Nephron progenitor cell (in vitro differentiated cells): Measurements from ENCODE around the gene ZNF579.

Source experiments
- DNase-seq: peaks from one replicate; pipeline ENCODE4 v3.0.0; 2021
- H3K27ac Mint-ChIP-seq: 2 replicates; pipeline ENCODE4 v1.8.0; 2021; ENCODE audit warnings: mild to moderate bottlenecking, moderate library complexity, mixed read lengths
- H3K27me3 Mint-ChIP-seq: 2 replicates; pipeline ENCODE4 v1.8.0; 2021; ENCODE audit warnings: mild to moderate bottlenecking, low read depth, mixed read lengths; ENCODE audit not compliant: poor library complexity
- H3K36me3 Mint-ChIP-seq: 2 replicates; pipeline ENCODE4 v1.8.0; 2021; ENCODE audit warnings: low read depth, mixed read lengths
- H3K4me1 Mint-ChIP-seq: 2 replicates; pipeline ENCODE4 v1.8.0; 2021; ENCODE audit warnings: mixed read lengths
- H3K4me3 Mint-ChIP-seq: 2 replicates; pipeline ENCODE4 v1.8.0; 2021; ENCODE audit warnings: mild to moderate bottlenecking, moderate library complexity, mixed read lengths
- H3K9me3 Mint-ChIP-seq: 2 replicates; pipeline ENCODE4 v1.8.0; 2021; ENCODE audit warnings: mild to moderate bottlenecking, moderate library complexity, mixed read lengths
- TF ChIP-seq, protein P1 (sequence below): fragments of 200-600 bp; sonication (generic); IDR thresholded peaks from 2 replicates; pipeline ENCODE4 v1.5.0; 2021; ENCODE audit warnings: antibody characterized with exemption

The ZNF579 gene

DNA sequence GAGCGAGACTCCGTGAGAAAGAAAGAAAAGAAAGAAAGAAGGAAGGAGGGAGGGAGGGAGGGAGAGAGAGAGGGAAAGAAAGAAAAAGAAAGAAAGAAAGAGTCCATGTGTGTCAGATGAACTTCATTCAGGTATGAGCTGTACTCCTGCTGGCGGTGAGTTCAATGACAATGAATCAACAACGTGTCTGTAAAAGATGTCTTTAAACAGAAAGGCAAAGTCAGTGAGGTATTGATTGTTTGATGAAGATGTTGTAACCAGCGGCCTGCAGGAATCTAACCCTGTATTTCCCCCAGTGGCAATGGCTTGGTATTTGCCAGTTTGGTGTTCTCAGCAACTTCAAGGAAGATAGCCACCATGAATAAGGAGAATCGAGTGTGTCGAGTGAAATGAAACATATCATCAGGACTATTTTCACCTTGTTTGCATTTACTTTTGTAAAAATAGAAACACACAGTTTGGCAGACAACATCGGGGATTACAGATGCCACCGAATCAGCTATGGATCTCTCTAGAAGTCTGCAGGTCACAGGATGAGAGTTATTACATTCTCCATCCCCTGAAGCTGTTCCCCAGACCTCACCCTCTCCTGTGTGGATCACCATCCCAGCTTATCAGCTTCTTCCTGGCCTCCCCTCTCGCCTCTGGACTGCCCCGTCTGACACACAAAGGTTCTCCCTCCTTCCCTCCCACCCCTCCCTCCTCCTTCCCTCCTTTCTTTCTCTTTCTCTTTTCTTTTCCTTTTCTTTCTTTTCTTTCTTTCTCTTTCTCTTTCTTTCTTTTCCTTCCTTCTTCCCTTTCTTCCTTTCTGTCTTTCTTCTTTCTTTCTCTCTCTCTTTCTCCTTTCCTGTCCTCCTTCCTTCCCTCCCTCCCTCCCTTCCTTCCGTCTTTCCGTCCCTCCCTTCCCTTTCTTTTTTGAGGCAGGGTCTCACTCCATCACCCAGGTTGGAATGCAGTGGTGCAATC is 27.1 kb downstream of the ZNF579 start:
- TF ChIP-seq, protein P1, sequence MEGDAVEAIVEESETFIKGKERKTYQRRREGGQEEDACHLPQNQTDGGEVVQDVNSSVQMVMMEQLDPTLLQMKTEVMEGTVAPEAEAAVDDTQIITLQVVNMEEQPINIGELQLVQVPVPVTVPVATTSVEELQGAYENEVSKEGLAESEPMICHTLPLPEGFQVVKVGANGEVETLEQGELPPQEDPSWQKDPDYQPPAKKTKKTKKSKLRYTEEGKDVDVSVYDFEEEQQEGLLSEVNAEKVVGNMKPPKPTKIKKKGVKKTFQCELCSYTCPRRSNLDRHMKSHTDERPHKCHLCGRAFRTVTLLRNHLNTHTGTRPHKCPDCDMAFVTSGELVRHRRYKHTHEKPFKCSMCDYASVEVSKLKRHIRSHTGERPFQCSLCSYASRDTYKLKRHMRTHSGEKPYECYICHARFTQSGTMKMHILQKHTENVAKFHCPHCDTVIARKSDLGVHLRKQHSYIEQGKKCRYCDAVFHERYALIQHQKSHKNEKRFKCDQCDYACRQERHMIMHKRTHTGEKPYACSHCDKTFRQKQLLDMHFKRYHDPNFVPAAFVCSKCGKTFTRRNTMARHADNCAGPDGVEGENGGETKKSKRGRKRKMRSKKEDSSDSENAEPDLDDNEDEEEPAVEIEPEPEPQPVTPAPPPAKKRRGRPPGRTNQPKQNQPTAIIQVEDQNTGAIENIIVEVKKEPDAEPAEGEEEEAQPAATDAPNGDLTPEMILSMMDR, result no peak
- H3K27me3 Mint-ChIP-seq, result peaks cover 36% of the 10 kb centered on the region
- no peak overlapping the region for H3K4me3 Mint-ChIP-seq
- no peaks in the 10 kb centered on the region for H3K36me3 Mint-ChIP-seq
- no peak for DNase-seq
- H3K9me3 Mint-ChIP-seq, result no peaks in the 10 kb centered on the region
- peak overlapping the region; percentile 15 for H3K27ac Mint-ChIP-seq
- H3K4me1 Mint-ChIP-seq, result peaks cover 77% of the 10 kb centered on the region

DNA sequence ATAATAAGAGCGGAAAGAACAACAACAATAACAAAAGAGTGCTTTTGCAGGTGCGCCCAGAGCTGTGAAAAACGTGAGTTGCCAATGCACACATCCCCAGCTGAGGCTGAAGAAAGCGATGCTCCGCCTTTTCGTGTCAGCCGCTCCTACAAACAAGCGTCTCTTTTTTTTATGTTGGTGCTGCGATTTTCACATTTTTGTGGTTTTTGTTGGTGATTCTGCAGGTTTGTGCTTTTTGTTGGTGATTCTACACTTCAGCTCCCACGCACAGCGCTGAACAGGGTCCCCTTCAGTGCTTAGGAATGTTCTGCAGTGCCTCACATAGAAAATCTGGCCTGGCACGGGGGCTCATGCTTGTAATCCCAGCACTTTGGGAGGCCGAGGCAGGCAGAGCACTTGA is 28.0 kb downstream of the ZNF579 start:
- no peak overlapping the region for H3K4me3 Mint-ChIP-seq
- TF ChIP-seq, protein P1, result no peak
- H3K9me3 Mint-ChIP-seq, result no peaks in the 10 kb centered on the region
- DNase-seq, result no peak
- no peaks in the 10 kb centered on the region for H3K36me3 Mint-ChIP-seq
- peaks cover 79% of the 10 kb centered on the region for H3K4me1 Mint-ChIP-seq
- peak overlapping the region; percentile 15 for H3K27ac Mint-ChIP-seq
- peaks cover 36% of the 10 kb centered on the region for H3K27me3 Mint-ChIP-seq

DNA sequence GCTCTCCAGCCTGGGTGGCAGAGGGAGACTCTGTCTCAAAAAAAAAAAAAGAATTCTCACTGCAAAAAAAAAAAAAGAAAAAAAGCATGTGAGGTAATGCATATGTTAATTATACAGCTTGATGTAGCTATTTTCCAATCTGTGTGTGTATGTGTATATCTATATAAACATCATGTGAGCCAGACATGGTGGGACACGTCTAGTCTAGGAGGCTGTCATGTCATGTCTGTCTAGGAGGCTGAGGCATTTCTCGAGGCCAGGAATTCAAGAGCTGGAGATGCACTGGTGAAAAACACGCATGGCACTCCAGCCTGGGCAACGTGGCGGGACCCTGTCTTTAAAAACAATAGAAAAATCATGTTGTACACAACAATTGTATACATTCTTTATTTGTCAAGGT is 28.4 kb downstream of the ZNF579 start:
- Mint-ChIP-seq H3K4me1 (peaks cover 79% of the 10 kb centered on the region), H3K36me3 (no peaks in the 10 kb centered on the region), H3K9me3 (no peaks in the 10 kb centered on the region), H3K27ac (no peak overlapping the region), H3K4me3 (peak overlapping the region; percentile 55), H3K27me3 (peaks cover 36% of the 10 kb centered on the region)
- TF ChIP-seq, protein P1, result no peak
- no peak for DNase-seq

DNA sequence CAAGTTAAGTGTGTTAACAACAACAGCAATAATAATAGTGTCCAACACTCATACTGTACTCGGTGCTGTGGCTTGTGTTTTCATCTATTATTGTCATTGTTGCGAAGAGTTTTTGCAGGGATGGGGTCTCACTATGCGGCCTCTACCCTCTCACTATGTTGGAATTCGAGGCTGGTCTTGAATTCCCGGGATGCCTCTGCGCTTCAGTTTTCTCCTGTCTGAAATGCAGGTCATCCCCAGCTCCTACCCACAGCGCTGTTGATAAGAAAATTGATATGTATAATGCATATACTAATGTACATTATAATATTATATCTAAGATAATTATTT is 30.4 kb downstream of the ZNF579 start:
- Mint-ChIP-seq H3K27ac (peak overlapping the region; percentile 95), H3K36me3 (no peaks in the 10 kb centered on the region), H3K27me3 (peaks cover 30% of the 10 kb centered on the region), H3K9me3 (no peaks in the 10 kb centered on the region), H3K4me3 (peak overlapping the region; percentile 64), H3K4me1 (peaks cover 91% of the 10 kb centered on the region)
- TF ChIP-seq, protein P1, result no peak
- DNase-seq, result no peak

DNA sequence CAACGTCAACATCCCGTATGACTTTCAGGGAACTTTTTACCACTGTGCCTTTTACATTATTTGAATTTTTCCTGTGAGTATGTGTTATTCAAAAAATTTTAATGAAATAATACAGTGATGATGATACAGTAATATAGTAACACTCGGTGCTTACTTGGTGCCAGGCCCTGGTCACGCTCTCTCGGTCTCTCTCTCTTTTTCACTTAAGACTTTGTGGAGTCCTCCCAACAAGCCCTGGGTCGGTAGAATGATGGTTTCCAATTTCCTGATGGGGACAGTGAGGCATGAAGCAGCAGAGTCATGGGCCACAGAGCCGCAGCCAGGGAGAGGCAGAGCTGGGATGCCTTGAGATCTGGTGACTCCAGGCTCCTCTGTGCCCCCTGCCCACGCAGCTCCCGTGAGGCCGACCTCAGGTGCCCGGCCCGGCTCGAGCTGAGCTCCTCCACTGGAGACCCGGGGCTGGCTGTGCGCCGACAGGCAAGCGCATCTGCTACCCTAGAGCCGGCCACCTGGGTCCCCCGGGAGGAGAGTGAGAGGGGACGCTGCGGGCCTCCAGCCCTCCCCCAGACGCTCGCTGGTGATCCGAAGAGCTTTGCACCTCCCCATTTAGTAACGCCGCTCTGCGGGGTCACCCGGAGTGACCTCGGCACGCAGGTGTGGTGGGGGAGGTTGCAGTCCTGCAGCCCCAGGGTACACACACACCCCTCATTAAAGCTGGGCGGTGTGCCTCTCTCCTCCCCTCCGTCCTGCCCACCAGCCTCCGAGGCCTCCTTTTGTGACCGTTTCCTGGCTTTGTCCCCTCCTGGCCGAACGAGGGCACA is 30.9 kb downstream of the ZNF579 start:
- peaks cover 25% of the 10 kb centered on the region for H3K27me3 Mint-ChIP-seq
- peak overlapping the region; percentile 64 for H3K4me3 Mint-ChIP-seq
- peak; percentile 69 for DNase-seq
- TF ChIP-seq, protein P1, result no peak
- H3K9me3 Mint-ChIP-seq, result no peaks in the 10 kb centered on the region
- H3K4me1 Mint-ChIP-seq, result peaks cover 89% of the 10 kb centered on the region
- H3K27ac Mint-ChIP-seq, result peak overlapping the region; percentile 95
- H3K36me3 Mint-ChIP-seq, result no peaks in the 10 kb centered on the region
